NB4 (cell line): ENCODE measurements around the gene SLC12A6.
A peak's percentile ranks its signal among the peaks of the same experiment; 100 is the strongest.

Experiments
- DNase-seq: peaks from one replicate; pipeline ENCODE4 v3.0.0; 2010; ENCODE audit warnings: low read depth
- H3K4me3 ChIP-seq: one replicate; pipeline ENCODE4 v1.5.1; 2011; ENCODE audit warnings: mild to moderate bottlenecking, low read depth, low read length, moderate library complexity
- MYC ChIP-seq: IDR thresholded peaks from 2 replicates; pipeline ENCODE4 v1.6.1; 2011; ENCODE audit warnings: low read depth, low read length
- POLR2A ChIP-seq: IDR thresholded peaks from 2 replicates; pipeline ENCODE4 v1.6.1; 2011; ENCODE audit warnings: mild to moderate bottlenecking; ENCODE audit not compliant: insufficient read length; ENCODE audit errors: extremely low read depth
- TF ChIP-seq, protein P1 (sequence below): IDR thresholded peaks from one replicate; pipeline ENCODE4 v1.5.1; 2012; ENCODE audit warnings: low read depth, low read length
- TF ChIP-seq, protein P2 (sequence below): IDR thresholded peaks from 2 replicates; pipeline ENCODE4 v1.6.1; 2011; ENCODE audit warnings: low read depth, low read length

SLC12A6 gene

DNA sequence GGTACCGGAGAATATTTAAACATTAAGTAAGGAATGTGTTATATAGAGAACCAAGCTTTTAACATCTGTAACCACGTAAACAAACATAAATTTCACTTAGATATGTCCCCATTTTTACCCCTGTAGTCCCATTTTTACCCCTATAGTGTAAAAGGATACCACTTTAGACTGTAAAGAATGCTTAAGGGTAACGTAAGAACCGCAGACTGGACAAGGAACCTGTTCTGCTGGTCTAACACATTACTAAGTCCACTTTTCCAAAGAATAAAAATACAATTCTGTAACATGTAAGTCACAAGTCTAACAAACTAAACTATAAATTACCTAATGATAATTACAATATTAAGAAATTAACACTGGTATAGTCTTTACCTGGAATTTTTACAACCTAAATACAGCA is 2.9 kb downstream of the SLC12A6 start:
- peak overlapping the region; percentile 72 for H3K4me3 ChIP-seq

DNA sequence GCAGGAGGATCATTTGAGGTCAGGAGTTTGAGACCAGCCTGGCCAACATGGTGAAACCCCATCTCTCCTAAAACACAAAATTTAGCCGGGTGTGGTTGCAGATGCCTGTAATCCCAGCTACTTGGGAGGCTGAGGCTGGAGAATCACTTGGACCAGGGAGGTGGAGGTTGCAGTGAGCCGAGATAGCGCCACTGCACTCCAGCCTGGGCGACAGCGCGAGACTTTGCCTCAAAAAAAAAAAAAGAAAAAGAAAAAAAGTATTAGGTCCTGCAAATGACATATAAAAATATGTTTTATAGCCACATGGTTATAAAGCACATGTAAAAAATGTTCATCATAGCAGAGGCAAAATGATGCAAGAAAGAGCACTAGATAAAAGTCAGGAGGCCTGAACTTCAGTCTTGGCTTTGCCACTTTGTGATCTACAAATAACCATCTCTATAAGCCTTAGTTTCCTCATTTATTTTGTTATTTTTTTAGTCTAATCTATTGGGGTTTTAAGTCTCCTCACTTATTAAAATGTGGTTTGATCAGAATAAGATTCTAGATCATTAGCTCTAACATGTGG is 4.9 kb downstream of the SLC12A6 start:
- TF ChIP-seq, protein P1, sequence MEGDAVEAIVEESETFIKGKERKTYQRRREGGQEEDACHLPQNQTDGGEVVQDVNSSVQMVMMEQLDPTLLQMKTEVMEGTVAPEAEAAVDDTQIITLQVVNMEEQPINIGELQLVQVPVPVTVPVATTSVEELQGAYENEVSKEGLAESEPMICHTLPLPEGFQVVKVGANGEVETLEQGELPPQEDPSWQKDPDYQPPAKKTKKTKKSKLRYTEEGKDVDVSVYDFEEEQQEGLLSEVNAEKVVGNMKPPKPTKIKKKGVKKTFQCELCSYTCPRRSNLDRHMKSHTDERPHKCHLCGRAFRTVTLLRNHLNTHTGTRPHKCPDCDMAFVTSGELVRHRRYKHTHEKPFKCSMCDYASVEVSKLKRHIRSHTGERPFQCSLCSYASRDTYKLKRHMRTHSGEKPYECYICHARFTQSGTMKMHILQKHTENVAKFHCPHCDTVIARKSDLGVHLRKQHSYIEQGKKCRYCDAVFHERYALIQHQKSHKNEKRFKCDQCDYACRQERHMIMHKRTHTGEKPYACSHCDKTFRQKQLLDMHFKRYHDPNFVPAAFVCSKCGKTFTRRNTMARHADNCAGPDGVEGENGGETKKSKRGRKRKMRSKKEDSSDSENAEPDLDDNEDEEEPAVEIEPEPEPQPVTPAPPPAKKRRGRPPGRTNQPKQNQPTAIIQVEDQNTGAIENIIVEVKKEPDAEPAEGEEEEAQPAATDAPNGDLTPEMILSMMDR: no peak
- TF ChIP-seq, protein P2, sequence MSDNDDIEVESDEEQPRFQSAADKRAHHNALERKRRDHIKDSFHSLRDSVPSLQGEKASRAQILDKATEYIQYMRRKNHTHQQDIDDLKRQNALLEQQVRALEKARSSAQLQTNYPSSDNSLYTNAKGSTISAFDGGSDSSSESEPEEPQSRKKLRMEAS: peak; percentile 49; the same call in 1 of the 2 replicates
- no peak for TF ChIP-seq POLR2A
- no peak overlapping the region for H3K4me3 ChIP-seq
- no peak for DNase-seq

More for the DNA sequence above, 2.9 kb downstream of the SLC12A6 start:
- no peak for DNase-seq
- TF ChIP-seq MYC (no peak), POLR2A (no peak)
- TF ChIP-seq, protein P2: no peak
- TF ChIP-seq, protein P1: no peak

DNA sequence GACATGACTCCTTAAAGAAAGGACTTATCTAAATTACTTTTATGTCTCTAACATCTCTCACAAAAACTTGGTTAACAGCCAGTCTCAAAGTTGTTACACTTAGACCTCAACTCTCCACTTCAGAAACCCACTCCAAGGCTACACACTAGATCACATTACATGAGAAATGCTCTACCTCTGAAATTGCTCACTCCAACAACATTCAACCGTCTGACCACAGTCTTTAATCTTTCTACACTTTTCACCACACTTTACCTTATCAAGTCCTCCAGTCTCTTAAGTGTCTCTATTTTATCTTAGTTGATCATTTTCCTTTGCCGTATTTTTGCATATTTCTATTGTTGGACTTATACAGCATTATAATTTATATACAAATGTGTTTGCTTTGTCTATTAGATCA is 5.8 kb downstream of the SLC12A6 start:
- DNase-seq: no peak
- TF ChIP-seq POLR2A (no peak), MYC (no peak)
- TF ChIP-seq, protein P1: no peak
- TF ChIP-seq, protein P2: no peak
- no peak overlapping the region for H3K4me3 ChIP-seq

DNA sequence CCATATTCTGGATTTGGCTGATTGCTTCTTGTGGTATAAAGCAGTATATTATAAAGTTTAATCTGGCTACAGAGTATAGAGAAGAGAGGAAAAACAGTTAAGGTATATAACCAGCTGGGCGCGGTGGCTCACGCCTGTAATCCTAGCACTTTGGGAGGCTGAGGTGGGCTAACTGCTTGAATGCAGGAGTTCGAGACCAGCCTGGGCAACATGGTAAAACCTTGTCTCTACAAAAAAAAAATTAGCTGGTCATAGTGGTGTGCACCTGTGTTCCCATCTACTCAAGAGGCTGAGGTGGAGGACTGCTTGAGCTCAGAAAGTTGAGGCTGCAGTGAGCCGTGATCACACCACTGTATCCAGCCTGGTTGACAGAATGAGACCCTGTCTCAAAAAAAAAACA is 7.3 kb downstream of the SLC12A6 start:
- H3K4me3 ChIP-seq: no peak overlapping the region
- DNase-seq: no peak
- TF ChIP-seq MYC (no peak), POLR2A (no peak)
- TF ChIP-seq, protein P1: no peak
- TF ChIP-seq, protein P2: no peak

DNA sequence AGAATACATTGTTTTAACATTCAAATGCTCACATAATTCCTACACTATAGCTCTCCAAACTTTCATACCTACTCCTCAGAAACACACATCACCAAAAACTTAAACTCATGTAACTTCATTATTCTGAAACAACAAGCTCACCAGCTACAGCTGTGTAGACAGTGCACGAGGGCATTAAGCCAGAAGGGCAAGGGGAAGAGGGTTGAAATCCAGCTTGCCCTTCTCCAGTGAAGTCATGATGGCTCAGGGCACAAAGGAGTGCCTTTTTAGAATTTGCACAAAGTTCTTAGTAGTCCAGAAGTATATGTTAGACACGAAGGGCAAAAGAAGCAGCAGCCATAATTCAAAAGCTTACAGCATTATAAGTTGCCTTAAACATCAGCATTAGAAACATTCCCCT is 8.6 kb downstream of the SLC12A6 start:
- no peak for DNase-seq
- TF ChIP-seq, protein P2: no peak
- TF ChIP-seq POLR2A: no peak
- TF ChIP-seq, protein P1: no peak
- no peak for TF ChIP-seq MYC
- H3K4me3 ChIP-seq: no peak overlapping the region

DNA sequence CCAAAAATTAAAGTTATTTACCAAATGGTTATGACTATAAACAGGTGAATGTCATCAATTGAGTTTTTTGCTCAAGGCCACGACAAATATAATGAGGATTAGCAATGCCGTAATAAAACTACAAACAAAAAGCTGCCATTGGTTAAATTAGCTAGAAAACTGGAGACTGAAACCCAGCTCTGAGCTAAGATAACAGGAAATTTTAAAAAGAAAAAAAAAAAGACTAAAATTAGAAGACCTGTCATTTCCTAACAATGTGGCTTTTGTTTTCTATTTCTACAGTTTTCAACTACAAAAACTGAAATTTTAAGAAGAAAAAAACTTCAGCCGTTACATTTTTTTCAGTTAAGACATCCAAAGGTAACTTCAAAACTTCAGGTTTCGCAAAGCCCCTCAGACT is 9.7 kb downstream of the SLC12A6 start:
- no peak overlapping the region for H3K4me3 ChIP-seq
- DNase-seq: no peak
- no peak for TF ChIP-seq POLR2A
- TF ChIP-seq, protein P1: no peak
- TF ChIP-seq, protein P2: no peak
- no peak for TF ChIP-seq MYC
